DOHH2 (cell line): ENCODE measurements around the gene CCL23.
"Not testable (repeated sequence)": the region's sequence is repeated elsewhere in the genome, so short reads cannot be mapped to it uniquely, and the experiment has no call there.

Source experiments
- H3F3A ChIP-seq: fragments of 200-600 bp; sonication (generic), shearing (Covaris generic); 2 replicates; pipeline ENCODE4 v1.6.0; 2016; ENCODE audit warnings: antibody characterized with exemption, mild to moderate bottlenecking; ENCODE audit not compliant: control insufficient read depth, insufficient read depth
- H3K27ac ChIP-seq: fragments of 200-600 bp; sonication (generic); 2 replicates; pipeline ENCODE4 v1.5.1; 2014; ENCODE audit warnings: low read depth, mild to moderate bottlenecking, low read length, moderate library complexity
- H3K27me3 ChIP-seq: fragments of 200-600 bp; sonication (generic); 2 replicates; pipeline ENCODE4 v1.6.1; 2014; ENCODE audit warnings: mild to moderate bottlenecking, low read length, mixed read lengths; ENCODE audit not compliant: control insufficient read depth
- H3K36me3 ChIP-seq: fragments of 200-600 bp; sonication (generic); 2 replicates; pipeline ENCODE4 v1.6.1; 2014; ENCODE audit warnings: mild to moderate bottlenecking, low read length, moderate library complexity, mixed read lengths; ENCODE audit not compliant: control insufficient read depth
- H3K4me1 ChIP-seq: fragments of 200-600 bp; sonication (generic); 2 replicates; pipeline ENCODE4 v1.6.1; 2014; ENCODE audit warnings: mild to moderate bottlenecking, low read length, mixed read lengths; ENCODE audit not compliant: control insufficient read depth
- H3K4me2 ChIP-seq: fragments of 200-600 bp; sonication (generic); 2 replicates; pipeline ENCODE4 v1.6.0; 2014; ENCODE audit warnings: mild to moderate bottlenecking, low read length, moderate library complexity
- H3K4me3 ChIP-seq: fragments of 200-600 bp; sonication (generic); 2 replicates; pipeline ENCODE4 v1.5.1; 2014; ENCODE audit warnings: mild to moderate bottlenecking, low read length, mixed read lengths
- H3K79me2 ChIP-seq: fragments of 200-600 bp; sonication (generic); 2 replicates; pipeline ENCODE4 v1.6.1; 2014; ENCODE audit warnings: mild to moderate bottlenecking, low read length, mixed read lengths; ENCODE audit not compliant: control insufficient read depth
- H3K9me2 ChIP-seq: fragments of 200-600 bp; sonication (generic); replicated peaks from 2 replicates; pipeline ENCODE4 v1.6.1; 2014; ENCODE audit warnings: mild to moderate bottlenecking, low read length, mixed read lengths; ENCODE audit not compliant: control insufficient read depth
- H3K9me3 ChIP-seq: fragments of 200-600 bp; sonication (generic); 2 replicates; pipeline ENCODE4 v1.6.1; 2014; ENCODE audit warnings: antibody characterized with exemption, low read length, mixed read lengths; ENCODE audit not compliant: control insufficient read depth, insufficient read depth
- H4K20me1 ChIP-seq: fragments of 200-600 bp; sonication (generic); 2 replicates; pipeline ENCODE4 v1.6.0; 2014; ENCODE audit warnings: low read depth, mild to moderate bottlenecking, antibody characterized with exemption, low read length, moderate library complexity; ENCODE audit not compliant: control insufficient read depth, insufficient read depth
- EZH2phosphoT487 ChIP-seq: fragments of 200-600 bp; sonication (generic); IDR thresholded peaks from 2 replicates; pipeline ENCODE4 v1.6.1; 2017; ENCODE audit warnings: borderline replicate concordance, mild to moderate bottlenecking, antibody characterized with exemption, low read length, moderate library complexity, mixed read lengths
- TF ChIP-seq, protein P1 (sequence below): fragments of 200-600 bp; sonication (generic); IDR thresholded peaks from one replicate; pipeline ENCODE4 v1.5.1; 2014; ENCODE audit warnings: antibody characterized with exemption, mild to moderate bottlenecking, low read depth, low read length; ENCODE audit not compliant: poor library complexity, severe bottlenecking

Gene CCL23

DNA sequence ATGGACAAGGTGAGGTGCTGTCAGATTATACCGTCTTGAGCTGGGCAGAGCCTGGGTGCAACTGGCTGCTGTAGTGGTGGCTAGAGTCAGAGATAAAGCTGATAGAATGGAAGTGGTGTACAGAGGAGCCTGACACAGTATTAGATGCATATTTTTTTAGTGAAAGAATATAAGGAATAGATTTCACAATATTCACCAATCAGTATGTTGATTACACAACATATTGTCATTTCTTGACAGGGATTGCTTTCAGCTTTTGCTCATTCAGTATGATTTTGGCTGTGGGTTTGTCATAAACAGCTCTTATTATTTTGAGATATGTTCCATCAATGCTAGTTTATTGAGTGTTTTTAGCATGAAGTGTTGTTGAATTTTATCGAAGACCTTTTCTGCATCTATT is 1.7 kb upstream of the CCL23 start:
- Histone ChIP-seq H3K9me2 (no peaks in the 10 kb centered on the region), H3F3A (no peaks in the 10 kb centered on the region), H3K27me3 (peaks cover 7% of the 10 kb centered on the region; the same call in 1 of the 2 replicates), H3K79me2 (no peaks in the 10 kb centered on the region), H3K4me3 (no peak overlapping the region), H3K9me3 (no peaks in the 10 kb centered on the region), H3K36me3 (no peaks in the 10 kb centered on the region), H4K20me1 (no peaks in the 10 kb centered on the region), H3K4me1 (no peaks in the 10 kb centered on the region), H3K27ac (no peak overlapping the region), H3K4me2 (no peak overlapping the region)
- no peak for TF ChIP-seq EZH2phosphoT487
- TF ChIP-seq, protein P1, sequence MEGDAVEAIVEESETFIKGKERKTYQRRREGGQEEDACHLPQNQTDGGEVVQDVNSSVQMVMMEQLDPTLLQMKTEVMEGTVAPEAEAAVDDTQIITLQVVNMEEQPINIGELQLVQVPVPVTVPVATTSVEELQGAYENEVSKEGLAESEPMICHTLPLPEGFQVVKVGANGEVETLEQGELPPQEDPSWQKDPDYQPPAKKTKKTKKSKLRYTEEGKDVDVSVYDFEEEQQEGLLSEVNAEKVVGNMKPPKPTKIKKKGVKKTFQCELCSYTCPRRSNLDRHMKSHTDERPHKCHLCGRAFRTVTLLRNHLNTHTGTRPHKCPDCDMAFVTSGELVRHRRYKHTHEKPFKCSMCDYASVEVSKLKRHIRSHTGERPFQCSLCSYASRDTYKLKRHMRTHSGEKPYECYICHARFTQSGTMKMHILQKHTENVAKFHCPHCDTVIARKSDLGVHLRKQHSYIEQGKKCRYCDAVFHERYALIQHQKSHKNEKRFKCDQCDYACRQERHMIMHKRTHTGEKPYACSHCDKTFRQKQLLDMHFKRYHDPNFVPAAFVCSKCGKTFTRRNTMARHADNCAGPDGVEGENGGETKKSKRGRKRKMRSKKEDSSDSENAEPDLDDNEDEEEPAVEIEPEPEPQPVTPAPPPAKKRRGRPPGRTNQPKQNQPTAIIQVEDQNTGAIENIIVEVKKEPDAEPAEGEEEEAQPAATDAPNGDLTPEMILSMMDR = no peak

DNA sequence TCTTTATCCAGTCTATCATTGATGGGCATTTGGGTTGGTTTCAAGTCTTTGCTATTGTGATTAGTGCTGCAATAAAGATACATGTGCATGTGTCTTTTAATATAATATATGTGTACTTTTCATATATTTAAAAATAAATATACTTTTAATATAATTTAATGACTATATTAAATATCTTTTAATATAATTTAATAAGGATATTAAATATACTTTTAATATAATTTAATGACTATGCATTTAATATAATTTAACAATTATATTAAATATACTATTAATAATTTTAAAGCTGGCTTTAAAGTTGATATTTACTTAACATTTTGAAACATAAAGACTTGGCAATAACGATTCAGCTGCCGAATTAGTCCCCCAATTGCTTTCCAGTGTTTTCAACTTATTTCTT is 1.2 kb downstream of the CCL23 start:
- peaks cover 7% of the 10 kb centered on the region; the same call in 1 of the 2 replicates for H3K27me3 ChIP-seq
- H3K36me3 ChIP-seq = no peaks in the 10 kb centered on the region
- no peaks in the 10 kb centered on the region for H3K79me2 ChIP-seq
- no peak for TF ChIP-seq EZH2phosphoT487
- TF ChIP-seq, protein P1 = no peak
- no peaks in the 10 kb centered on the region for H4K20me1 ChIP-seq
- no peaks in the 10 kb centered on the region for H3K9me3 ChIP-seq
- H3F3A ChIP-seq = no peaks in the 10 kb centered on the region
- no peak overlapping the region for H3K4me2 ChIP-seq
- H3K27ac ChIP-seq = no peak overlapping the region
- H3K4me3 ChIP-seq = no peak overlapping the region
- no peaks in the 10 kb centered on the region for H3K4me1 ChIP-seq
- no peaks in the 10 kb centered on the region for H3K9me2 ChIP-seq

DNA sequence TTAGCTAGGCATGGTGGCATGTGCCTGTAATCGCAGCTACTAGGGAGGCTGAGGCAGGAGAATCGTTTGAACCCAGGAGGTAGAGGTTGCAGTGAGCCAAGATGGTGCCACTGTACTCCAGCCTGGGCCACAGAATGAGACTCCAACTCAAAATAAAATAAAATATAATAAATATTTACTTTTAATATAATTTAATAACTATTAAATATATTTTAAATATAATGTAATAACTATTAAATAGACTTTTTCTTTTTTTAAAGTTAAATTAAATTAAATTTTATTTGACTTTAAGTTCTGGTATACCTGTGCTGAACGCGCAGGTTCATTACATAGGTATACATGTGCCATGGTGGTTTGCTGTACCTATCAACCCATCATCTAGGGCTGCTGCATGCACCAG is 1.9 kb downstream of the CCL23 start:
- not testable (repeated sequence) for H3K9me3 ChIP-seq, H3K9me2 ChIP-seq, H3K79me2 ChIP-seq, H3K36me3 ChIP-seq, H4K20me1 ChIP-seq, H3F3A ChIP-seq, H3K4me3 ChIP-seq, H3K27me3 ChIP-seq, H3K27ac ChIP-seq, H3K4me2 ChIP-seq, H3K4me1 ChIP-seq

DNA sequence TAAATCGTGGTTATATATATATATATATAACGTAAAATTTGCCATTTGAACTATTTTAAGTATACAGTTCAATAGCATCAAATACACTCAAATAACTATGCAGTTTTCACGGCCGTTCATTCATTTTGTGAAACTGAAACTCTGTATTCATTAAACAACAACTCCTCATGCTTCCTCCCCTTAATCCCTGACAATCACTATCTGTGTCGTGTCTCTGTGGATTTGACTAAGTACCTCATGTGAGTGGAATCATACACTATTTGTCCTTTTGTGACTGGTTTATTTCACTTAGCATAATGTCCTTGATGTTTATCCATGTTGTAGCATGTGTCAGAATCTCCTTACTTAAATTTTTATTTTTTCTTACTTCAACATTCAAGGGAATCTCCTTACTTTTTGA is 2.8 kb downstream of the CCL23 start:
- Histone ChIP-seq H3F3A (no peaks in the 10 kb centered on the region), H3K79me2 (no peaks in the 10 kb centered on the region), H3K4me1 (no peaks in the 10 kb centered on the region), H3K27ac (no peak overlapping the region), H3K4me2 (no peak overlapping the region), H3K4me3 (no peak overlapping the region), H3K36me3 (no peaks in the 10 kb centered on the region), H3K9me2 (no peaks in the 10 kb centered on the region), H3K27me3 (peaks cover 7% of the 10 kb centered on the region; the same call in 1 of the 2 replicates), H4K20me1 (no peaks in the 10 kb centered on the region), H3K9me3 (peaks cover 2% of the 10 kb centered on the region; the same call in 1 of the 2 replicates)
- TF ChIP-seq EZH2phosphoT487 = no peak
- TF ChIP-seq, protein P1 = no peak
